Left lung (tissue), 10 donors: ENCODE results near the gene SERPINB12. TPM values are rescaled to one million over a fixed set of nuclear protein-coding genes. Genes with fewer than 3 reads are reported as not detected.
A peak's percentile ranks its signal among the peaks of the same experiment; 100 is the strongest.

Source experiments
- ATAC-seq: fragments of 200-7000 bp; cut with Tn5 transposase; one replicate; pipeline ENCODE4 v1.9.1; 2020; ENCODE audit warnings: moderate library complexity
- DNase-seq, 4 donors: peaks; one replicate each; pipeline ENCODE4 v3.0.0-alpha.2; 2013 to 2020
- H3K27ac ChIP-seq, 2 donors: fragments of 200-600 bp; sonication (generic) in 1 of 2; one replicate each; pipeline versions ENCODE4 v1.5.0 to v1.8.0; 2020 to 2021
- H3K27me3 ChIP-seq, 2 donors: fragments of 200-600 bp; sonication (generic) in 1 of 2; one replicate each; pipeline versions ENCODE4 v1.5.0 to v1.8.0; 2020 to 2021
- H3K36me3 ChIP-seq, 2 donors: fragments of 200-600 bp; sonication (generic) in 1 of 2; one replicate each; pipeline versions ENCODE4 v1.5.0 to v1.8.0; 2020 to 2021
- H3K4me1 ChIP-seq, 2 donors: fragments of 200-600 bp; one replicate each; pipeline ENCODE4 v1.8.0; 2021
- H3K4me3 ChIP-seq, 2 donors: fragments of 200-600 bp; sonication (generic) in 1 of 2; one replicate each; pipeline versions ENCODE4 v1.5.0 to v1.8.0; 2020 to 2021; ENCODE audit warnings: mild to moderate bottlenecking in 1 of 2
- H3K9me3 ChIP-seq, 2 donors: fragments of 200-600 bp; sonication (generic) in 1 of 2; one replicate each; pipeline versions ENCODE4 v1.5.0 to v1.8.0; 2020 to 2021
- CTCF ChIP-seq, 2 donors: fragments of 200-600 bp; sonication (generic) in 1 of 2; IDR thresholded peaks; one replicate each; pipeline versions ENCODE4 v1.5.0 to v1.8.0; 2021; ENCODE audit warnings: antibody characterized with exemption in 2 of 2
- intact Hi-C, 2 donors: fragments of 100-400 bp; cut with DNase I; formaldehyde crosslinking; loops; one replicate each; pipeline versions ENCODE4 v1.11.2 to v1.14.2; 2022
- polyA plus RNA-seq, 6 donors: library from polyadenylated mRNA; unstranded; fragments of 120-200 nt; gene quantifications; one replicate each; pipeline ENCODE4 v1.2.1, GENCODE V29; 2013; ENCODE audit not compliant: insufficient read length in 6 of 6
- total RNA-seq, 2 donors: library from RNA; stranded (reverse); fragmentation: NEBNext Ultra II Directional; extraction: Animal tissue kit (Norgen Biotek cat#: 25700); gene quantifications; one replicate each; pipeline ENCODE4 v1.2.1, GENCODE V29; 2021
- donor health status: DM: no; HTN: yes; CAD: no.
- donor health status: DM: no; HTN: no; CAD: no.

SERPINB12 gene
- total and polyA plus RNA-seq, 8 donors, result not detected

DNA sequence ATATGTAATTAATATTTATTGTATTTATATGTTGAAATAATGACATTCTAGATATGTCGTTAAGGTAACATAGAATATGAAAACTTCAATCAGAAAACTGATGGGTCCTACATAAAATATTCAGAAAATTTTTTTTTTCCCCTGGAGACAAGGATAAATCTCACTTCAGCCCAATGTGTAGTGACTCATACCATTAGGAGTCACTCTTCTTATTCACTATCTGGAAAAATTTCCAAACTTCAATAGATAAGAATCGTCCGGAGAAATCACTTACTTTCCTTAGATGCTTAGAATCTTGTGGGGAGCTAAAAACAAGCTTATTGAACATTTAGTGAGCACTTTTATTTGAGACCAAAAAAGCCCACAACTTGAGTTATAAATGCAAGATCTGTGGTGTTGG lies 49.6 kb downstream of the SERPINB12 start:
- DNase-seq, result no peak

GRCh38 chr18:63592471-63592870 lies 50.3 kb downstream of the SERPINB12 start:
- Histone ChIP-seq H3K4me3 (no peak overlapping the region), H3K27me3 (no peaks in the 10 kb centered on the region), H3K27ac (no peak overlapping the region), H3K9me3 (peaks cover 0 to 3% of the 10 kb centered on the region in 2 donors), H3K4me1 (no peaks in the 10 kb centered on the region), H3K36me3 (no peaks in the 10 kb centered on the region)
- no peak for ATAC-seq
- TF ChIP-seq CTCF (IDR thresholded peaks at IDR 0.05), result no peak
- intact Hi-C loops, result no loop called here
- no peak for DNase-seq

More for the DNA sequence above, 49.6 kb downstream of the SERPINB12 start:
- Histone ChIP-seq H3K27ac (no peak overlapping the region), H3K4me1 (no peaks in the 10 kb centered on the region), H3K9me3 (peaks cover 0 to 3% of the 10 kb centered on the region in 2 donors), H3K36me3 (no peaks in the 10 kb centered on the region), H3K27me3 (no peaks in the 10 kb centered on the region), H3K4me3 (no peak overlapping the region)
- no peak for TF ChIP-seq CTCF (IDR thresholded peaks at IDR 0.05)
- intact Hi-C loops, result no loop called here
- ATAC-seq, result no peak

GRCh38 chr18:63596964-63597363 lies 54.8 kb downstream of the SERPINB12 start:
- DNase-seq, result peak in 1 of 4 donors; percentile 41
- Histone ChIP-seq H3K4me3 (no peak overlapping the region), H3K9me3 (peaks cover 0 to 2% of the 10 kb centered on the region in 2 donors), H3K27me3 (no peaks in the 10 kb centered on the region), H3K36me3 (no peaks in the 10 kb centered on the region), H3K27ac (no peak overlapping the region), H3K4me1 (no peaks in the 10 kb centered on the region)
- no peak for TF ChIP-seq CTCF (IDR thresholded peaks at IDR 0.05)
- ATAC-seq, result no peak
- intact Hi-C loops, result no loop called here

DNA sequence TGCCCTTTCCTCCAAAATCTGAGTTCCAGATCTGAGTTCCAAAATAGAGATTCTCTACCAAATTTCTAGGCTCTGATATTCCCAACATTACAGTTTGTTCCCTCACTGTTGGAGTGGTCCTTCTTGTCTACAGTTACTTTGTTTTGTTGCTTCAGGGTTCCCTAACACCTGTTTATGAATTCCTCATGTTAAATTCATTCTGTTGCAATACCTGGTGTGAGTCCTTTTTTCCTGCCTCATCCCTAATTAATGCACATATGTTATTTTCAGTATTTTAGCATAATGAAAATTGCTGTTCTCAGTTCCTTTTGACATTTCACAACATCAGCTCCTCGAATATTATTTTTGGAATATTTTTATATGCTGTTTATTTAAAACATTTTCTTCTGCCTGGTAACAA lies 61.2 kb downstream of the SERPINB12 start:
- DNase-seq, result no peak
- Histone ChIP-seq H3K27me3 (no peaks in the 10 kb centered on the region), H3K27ac (no peak overlapping the region), H3K4me3 (no peak overlapping the region), H3K4me1 (no peaks in the 10 kb centered on the region), H3K9me3 (peaks cover 0 to 2% of the 10 kb centered on the region in 2 donors), H3K36me3 (no peaks in the 10 kb centered on the region)
- no peak for TF ChIP-seq CTCF (IDR thresholded peaks at IDR 0.05)
- intact Hi-C loops, result no loop called here
- ATAC-seq, result no peak

GRCh38 chr18:63603772-63604171 lies 61.6 kb downstream of the SERPINB12 start:
- ATAC-seq (no peak), DNase-seq (no peak)
- no peak for TF ChIP-seq CTCF (IDR thresholded peaks at IDR 0.05)
- Histone ChIP-seq H3K27ac (no peak overlapping the region), H3K27me3 (no peaks in the 10 kb centered on the region), H3K9me3 (peaks cover 0 to 2% of the 10 kb centered on the region in 2 donors), H3K36me3 (no peaks in the 10 kb centered on the region), H3K4me3 (no peak overlapping the region), H3K4me1 (no peaks in the 10 kb centered on the region)
- intact Hi-C loops, result no loop called here
